HG03469 (cell line): ENCODE results near the gene ADCK1.
"Not testable (repeated sequence)": the region's sequence is repeated elsewhere in the genome, so short reads cannot be mapped to it uniquely, and the experiment has no call there.

Source experiments
- ATAC-seq: cut with Tn5 transposase; IDR thresholded peaks from one replicate; pipeline ENCODE4 v1.9.1; 2021; ENCODE audit warnings: mild to moderate bottlenecking, moderate library complexity, moderate number of reproducible peaks; ENCODE audit not compliant: unreplicated experiment

ADCK1 gene, protein sequence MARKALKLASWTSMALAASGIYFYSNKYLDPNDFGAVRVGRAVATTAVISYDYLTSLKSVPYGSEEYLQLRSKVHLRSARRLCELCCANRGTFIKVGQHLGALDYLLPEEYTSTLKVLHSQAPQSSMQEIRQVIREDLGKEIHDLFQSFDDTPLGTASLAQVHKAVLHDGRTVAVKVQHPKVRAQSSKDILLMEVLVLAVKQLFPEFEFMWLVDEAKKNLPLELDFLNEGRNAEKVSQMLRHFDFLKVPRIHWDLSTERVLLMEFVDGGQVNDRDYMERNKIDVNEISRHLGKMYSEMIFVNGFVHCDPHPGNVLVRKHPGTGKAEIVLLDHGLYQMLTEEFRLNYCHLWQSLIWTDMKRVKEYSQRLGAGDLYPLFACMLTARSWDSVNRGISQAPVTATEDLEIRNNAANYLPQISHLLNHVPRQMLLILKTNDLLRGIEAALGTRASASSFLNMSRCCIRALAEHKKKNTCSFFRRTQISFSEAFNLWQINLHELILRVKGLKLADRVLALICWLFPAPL

DNA sequence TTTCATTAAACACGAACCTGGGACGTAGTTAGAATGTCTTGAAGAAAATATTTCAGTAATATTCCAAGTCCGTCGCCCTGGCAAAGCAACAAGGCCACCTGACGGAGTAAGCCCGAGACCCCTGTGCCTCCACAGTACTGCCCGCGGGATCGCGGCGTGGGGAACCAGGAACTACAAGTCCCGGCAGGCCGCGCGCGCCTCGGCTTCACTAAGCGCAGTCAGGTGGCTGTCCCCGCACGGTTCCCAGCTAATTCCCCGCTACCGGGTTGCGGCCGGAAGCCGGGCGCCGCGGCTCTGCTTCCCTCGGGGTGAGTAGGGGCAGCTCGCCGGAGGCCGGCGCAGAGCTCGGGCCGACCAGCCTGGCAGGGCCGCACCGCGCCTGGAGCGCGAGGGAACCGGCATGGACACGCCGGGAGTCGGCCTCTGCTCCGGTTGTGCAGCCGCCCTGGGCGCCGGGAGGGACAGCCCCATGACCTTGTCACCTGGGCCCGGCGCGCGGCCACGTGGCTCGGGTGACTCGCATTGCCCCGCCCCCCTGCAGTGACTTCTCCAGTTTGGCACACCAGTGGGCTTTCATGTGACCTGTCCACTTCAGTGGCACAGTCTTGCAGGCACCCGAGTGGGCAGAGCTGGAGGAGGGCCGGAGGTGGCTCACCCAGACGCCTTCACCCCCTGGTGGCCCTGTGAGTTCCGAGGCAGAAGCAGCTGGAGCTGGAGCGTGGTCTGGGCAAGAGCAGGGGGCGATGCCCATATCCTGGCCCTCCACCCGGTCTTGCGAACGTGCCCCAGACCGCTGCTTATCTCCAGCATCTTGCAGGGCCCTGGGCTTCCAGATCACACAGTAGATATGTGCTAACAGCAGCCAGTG is at the start of gene ADCK1:
ADCK1 (plus strand) TSS at position 247 of the 868 bp plus-strand sequence. CDS start 18,870 bp downstream, outside the sequence.
- peak; percentile 90 for ATAC-seq

DNA sequence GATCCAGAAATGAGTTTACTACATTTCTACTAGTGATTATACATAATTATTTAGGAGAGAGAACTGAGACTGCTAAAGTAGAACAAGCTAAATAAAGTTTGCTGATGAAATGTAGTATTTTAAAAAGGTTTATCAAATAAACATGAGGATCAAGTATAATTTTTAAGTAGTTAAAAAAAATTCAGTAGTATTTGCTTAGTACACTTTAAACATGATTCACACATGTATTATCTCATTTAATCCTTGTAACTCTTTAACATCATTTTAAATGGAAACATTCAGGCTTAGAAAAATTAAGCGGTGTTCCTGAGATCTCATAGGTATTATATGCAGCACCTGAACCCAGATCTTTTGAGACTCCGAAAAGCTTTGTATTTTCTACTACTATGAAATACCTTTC is 47.6 kb upstream of the ADCK1 start:
- ATAC-seq: no peak

DNA sequence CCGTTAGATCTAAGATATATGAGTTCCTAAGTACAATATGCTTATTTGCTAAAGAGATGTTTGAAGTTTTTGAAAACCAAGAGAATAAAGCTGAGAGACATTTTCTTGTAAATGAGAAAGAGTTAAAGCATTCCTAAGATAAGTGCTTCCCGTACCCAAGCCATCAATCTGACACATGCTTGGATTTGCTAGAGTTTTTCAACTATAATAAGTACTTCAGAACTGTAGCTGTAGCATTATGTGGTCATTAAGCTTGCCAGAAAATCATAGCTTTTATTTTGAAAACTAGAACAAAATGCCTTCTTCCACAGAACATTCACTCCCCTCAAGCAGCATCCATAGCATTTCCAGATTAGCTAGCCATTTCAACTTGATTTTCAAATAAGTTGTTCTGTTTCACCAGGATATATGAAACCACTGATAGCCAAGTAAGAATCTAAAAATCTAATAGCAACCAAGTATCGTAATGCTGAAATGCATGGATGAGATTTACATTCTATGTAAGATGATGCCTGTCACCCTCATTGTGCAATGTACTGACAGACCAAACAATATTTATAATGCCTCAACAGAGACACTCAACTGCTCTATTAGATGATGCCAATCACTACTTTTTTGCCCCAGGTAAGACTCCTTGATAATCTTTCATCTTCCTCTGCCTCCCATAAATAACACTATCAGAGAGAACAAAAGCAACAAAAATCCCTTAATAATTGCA is 47.0 kb upstream of the ADCK1 start:
- ATAC-seq: no peak

DNA sequence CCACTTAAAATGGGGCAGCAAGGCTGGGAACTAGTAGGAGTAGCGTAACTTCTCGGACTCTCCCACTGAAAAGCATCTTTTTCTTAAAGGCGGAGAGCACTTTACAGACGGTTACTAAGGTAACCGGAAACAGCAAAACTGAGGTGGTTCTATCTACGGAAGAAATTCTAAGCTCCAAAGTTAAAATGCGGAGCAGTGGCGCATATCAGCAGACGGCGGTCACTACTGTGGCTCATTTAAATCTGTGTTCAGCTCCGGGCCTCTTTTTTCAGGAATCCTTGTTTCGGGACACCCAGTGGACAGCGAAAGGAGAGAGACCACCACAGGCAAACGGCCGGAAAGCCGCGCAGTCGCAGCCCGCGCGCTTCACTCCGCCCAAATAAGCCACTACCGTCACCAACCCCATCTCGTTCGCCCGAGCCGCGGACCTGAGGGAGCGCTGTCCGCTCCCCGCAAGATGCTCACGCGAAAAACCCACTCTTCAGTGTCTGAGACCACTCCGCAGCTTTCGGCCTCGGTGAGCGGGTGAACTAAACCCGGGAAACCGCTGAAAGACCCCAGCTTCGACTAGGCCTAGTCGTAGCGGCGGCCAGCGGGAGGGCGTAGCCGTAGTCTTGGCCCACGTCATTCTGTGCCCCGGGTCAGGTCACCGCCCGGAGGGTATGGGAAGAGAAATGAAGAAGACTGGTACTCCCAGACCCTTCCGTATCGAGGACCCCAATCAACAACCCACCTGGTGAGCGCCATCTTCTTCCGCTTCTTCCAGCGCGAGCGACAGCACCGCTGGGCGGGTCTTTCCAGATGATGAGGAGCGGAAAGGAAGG is 39.3 kb upstream of the ADCK1 start, which contains the start of gene SNW1:
SNW1 (minus strand) TSS at position 776 of the 824 bp plus-strand sequence; CDS start at position 747, 29 bp downstream.
- ATAC-seq: peak; percentile 90

DNA sequence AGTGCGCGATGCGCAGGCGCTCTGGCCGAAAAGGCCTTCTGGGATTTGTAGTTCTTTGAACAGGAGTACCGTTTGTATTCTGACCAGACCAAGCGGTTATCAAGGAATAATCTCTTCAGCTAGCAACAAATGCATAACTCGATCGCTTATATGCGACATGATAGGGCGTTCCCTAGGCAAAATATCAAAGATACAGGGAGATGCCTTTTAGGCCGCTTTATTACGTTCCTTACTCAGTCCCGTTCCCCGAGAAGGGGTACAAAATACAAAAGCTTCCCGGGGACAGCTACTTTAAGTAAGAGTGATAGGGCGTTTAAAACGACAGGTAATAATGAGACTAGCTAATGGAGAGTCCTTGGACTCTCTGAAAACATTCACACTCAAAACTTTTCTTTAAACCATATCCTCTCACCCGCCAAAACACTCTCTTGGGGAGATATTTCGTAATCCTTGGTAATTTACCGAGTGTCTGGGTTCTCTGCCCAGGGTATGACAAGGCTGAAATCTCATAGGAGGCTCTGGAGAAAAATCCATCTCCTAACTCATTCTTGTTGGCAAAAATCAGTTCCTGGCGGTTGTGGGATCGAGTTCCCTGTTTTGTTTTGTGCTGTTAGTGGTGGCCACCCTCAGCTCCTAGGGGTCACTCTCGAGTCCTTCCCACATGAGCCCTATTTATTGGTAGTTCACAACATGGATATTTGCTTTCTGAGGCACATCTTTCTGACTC is 38.5 kb upstream of the ADCK1 start:
- ATAC-seq: no peak

DNA sequence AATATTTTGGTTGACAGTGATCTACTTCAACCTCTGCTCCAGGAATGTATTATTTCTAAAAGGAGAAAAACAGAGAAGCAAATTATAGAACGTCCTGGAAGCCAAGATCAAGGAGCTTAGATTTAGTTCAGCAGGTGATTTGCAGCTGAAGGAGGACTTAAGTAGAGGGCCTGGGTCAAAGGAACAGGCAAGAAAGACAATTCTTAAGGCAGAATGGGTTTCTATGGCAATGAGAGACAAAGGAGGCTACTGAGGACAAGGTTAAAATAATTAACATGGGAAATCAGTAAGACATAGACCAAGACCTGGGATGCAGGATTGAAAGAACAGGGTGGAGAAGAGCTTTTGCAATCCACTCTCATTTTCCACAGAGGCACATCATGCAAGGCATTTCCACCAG is 36.6 kb upstream of the ADCK1 start:
- ATAC-seq: no peak

DNA sequence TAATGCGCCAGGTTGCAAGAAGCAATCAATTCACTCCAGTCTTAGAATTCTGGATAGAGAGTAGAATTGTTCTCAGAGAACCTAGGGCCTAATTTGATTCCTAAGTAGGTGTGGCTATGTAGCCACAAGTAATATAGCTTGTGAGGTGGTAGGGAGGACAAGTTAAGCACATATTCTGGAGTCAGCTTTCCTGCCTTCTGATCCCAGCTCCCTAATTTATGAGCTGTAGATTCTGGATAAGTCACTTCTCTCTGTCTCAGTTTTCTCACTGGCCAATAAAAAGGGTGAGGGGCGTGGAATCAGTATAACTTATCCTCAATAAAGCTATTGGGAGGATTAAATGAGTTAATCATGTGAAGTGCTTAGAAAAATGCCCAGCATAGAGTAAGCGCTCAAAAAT is 35.9 kb upstream of the ADCK1 start:
- no peak for ATAC-seq

DNA sequence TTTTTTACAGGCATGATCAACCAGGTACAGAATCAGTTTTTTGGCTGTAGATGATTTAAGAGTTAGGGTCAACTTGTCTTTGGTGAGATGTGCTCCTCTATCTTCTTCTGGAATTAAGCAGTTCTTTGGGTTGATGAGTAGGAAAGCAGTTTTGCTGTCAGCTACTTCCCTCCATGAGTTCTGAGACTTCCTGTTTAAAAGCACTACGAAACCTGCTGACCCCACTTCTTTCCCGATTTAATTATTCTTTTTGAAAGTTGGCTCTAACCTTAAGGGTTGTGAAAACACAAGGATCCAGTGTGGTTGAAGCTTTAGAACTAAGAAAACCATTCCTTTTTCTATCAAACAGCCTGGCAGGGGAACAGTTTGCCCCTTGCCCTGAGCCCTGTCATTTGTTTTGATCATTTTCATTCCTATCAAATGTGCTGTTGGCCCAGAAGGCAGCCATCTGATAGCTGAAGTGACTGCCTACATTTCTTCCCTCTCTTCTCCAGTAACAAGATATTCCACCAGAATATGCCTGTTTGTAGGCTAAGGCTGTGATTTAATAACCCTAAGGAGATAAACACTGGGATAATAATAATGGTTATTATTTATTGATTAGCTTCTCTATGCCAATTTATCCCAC is 31.4 kb upstream of the ADCK1 start:
- ATAC-seq: not testable (repeated sequence)

DNA sequence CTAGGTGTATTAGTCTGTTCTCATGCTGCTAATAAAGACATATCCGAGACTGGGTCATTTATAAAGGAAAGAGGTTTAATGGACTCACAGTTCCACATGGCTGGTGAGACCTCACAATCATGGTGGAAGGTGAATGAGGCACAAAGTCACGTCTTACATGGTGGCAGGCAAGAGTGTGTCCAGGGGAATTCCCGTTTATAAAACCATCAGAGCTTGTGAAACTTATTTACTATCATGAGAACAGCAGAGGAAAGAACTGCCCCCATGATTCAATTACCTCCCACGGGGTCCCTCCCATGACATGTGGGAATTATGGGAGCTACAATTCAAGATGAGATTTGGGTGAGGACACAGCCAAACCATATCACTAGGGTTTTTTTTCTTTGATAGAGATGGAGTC is 25.9 kb upstream of the ADCK1 start:
- ATAC-seq: not testable (repeated sequence)

DNA sequence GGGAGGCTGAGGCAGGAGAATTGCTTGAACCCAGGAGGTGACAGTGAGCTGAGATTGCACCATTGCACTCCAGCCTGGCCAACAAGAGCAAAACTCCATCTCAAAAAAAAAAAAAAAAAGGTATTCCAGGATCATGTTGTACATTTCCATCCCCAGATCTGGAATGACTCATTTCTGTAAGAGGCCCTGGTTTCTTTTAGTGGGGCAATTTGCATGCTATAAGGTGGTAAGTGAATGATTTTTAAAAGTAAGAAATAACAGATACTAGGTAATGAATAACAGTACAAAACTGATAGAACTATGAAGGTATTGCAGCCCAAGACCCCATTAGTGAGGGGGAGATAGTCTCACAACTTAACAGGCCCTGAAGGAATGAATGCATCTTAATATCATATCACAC is 17.7 kb upstream of the ADCK1 start:
- no peak for ATAC-seq

DNA sequence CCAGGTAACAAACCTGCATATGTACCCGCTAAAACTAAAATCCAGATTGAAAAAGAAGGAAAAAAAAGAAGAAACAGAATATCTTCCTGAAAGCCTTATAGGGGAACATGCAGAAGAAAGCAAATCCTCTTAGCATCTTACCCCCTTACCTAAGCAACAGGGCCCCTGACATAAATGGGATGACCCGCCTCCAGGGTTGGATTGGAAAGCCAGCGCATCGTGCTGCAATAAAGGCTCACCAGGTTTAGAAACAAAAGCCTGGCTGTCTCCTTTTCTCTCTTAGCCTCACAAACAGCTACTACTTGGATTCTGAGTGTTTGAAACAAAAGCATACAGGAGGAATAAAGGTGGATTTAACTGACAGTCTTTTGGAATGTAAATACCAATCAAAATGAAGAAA is 13.8 kb upstream of the ADCK1 start:
- no peak for ATAC-seq

DNA sequence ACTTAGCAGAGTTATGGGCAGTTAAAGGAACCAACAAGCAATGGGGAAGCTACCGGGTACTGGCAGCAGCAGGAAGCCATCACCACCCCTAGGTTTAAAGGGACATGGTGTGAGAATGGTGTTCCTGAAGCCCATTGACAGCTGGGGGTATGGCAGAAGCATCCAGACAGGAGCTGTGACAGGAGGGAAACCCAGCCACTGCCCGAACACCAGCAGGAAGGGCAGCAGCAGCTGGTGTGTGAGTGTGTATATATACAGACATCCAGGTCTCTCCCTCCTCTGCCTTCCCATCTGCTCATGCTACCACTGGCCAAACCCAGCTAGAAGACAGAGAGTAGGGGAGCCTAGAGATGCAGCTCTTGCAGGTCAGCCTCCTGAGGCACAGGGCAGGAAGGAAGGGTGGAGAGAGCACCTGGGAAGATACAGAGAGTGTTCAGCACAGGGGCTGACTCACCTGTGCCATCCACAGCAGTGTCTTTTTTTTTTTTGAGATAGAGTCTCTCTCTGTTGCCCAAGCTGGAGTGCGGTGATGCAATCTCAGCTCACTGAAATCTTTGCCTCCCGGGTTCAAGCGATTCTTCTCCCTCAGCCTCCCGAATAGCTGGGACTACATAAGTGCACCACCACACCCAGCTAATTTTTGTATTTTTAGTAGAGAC is 9.2 kb upstream of the ADCK1 start:
- no peak for ATAC-seq

DNA sequence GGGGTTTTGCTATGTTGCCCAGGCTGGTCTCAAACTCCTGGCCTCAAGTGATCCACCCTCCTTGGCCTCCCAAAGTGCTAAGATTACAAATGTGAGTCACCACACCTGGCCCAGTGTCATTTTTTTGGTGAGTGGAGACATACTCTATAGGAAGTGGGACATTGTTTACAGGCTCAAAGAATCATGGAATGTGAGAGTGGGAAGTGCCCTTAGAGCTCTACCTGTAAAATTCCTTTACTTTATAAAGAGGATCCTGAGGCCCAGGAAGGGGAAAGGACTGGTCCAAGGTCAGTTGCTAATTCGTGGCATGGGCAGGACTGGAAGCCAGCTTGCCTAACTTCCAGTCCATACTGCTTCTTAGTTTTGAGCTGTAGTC is 8.7 kb upstream of the ADCK1 start:
- no peak for ATAC-seq

DNA sequence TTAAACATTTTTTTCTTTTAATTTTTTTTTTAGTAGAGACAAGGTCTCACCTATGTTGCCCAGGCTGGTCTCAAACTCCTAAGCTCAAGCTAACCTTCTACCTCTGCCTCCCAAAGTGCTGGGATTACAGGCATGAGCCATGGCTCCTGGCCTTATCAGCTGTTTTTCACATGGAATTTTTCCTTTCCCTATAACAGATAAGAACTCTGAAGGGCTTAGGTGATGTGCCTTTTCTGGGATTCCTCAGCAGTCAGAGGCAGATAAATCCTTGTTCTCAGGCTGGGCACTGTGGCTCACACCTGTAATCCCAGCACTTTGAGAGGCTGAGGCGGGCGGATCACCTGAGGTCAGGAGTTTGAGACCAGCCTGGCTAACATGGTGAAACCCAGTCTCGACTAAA is 6.7 kb upstream of the ADCK1 start:
- ATAC-seq: not testable (repeated sequence)

DNA sequence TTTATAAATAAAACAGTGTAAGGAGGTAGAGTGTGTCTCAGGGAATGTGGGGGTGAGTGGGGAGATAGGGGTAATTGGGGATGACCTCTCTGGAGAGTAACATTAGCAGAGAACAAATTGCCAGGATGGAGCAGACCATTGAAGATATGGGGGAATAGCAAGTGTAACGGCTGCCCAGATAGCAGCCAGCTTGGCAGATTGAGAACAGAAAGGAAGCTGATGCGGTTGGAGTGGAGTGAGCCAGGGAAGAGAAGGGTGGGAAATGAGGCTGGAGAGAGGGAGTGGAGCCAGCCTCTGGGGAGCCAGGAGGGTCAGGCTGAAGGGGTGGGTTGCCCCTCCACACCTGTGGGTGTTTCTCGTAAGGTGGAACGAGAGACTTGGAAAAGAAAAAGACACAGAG is 5.6 kb upstream of the ADCK1 start:
- no peak for ATAC-seq

DNA sequence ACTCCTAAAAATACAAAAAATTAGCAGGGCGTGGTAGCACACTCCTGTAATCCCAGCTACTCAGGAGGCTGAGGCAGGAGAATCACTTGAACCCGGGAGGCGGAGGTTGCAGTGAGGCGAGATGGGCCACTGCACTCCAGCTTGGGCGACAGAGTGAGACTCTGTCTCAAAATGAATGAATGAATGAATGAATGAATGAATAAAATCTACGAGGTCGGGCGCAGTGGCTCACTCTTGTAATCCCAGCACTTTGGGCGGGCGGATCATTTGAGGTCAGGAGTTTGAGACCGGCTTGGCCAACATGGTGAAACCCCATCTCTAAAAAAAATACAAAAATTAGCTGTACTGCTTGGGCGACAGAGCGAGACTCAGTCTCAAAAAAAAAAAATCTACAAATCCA is 453 bp upstream of the ADCK1 start:
- ATAC-seq: not testable (repeated sequence)

DNA sequence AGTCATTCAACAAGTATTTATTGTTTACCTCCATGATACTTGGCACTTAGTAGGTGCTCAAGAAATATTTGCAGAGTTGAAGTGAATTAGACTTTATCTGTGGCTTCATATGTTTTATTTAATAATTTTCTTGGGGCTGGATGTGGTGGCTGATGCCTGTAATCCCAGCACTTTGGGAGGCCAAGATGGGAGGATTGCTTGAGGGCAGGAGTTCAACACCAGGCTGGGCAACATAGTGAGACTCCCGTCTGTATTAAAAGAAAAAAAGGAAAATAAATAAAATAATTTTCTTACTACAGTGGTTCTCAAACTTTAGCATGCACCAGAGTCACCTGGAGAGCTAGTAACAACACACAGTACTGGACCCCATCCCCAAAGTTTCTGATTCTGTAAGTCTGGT is 905 bp downstream of the ADCK1 start:
- ATAC-seq: no peak

DNA sequence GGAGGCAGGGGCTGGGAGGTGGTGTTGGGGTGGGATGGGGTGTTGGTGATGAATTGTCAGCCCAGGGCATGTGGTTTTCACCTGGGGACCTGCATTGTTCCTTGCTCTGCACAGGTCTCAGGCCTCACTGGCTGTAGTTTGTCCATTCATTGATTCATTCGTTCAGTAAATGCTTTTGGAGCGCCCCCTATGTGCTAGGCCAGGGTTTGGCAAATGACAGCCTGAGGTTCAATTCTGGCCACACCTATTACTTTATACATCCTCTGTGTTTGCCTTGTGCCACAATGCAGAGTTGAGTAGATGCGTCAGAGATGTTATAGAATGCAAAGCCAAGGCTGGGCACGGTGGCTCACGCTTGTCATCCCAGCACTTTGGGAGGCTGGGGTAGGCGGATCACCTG is 4.7 kb downstream of the ADCK1 start:
- no peak for ATAC-seq
